Astrocyte (in vitro differentiated cells and primary cell): ENCODE data around the gene ARHGEF40. TPM values are rescaled to one million over a fixed set of nuclear protein-coding genes. Genes with fewer than 3 reads are reported as not detected.
"Not testable (repeated sequence)": the region's sequence is repeated elsewhere in the genome, so short reads cannot be mapped to it uniquely, and the experiment has no call there.

Experiments
- DNase-seq: peaks from one replicate; pipeline ENCODE4 v3.0.0-alpha.2; 2010; ENCODE audit warnings: low read depth
- FAIRE-seq: peaks from 2 replicates; lab custom pipeline; 2011; peaks lifted over from hg19 to GRCh38; lab: Jason Lieb, UNC
- H2AFZ ChIP-seq: 2 replicates; pipeline ENCODE4 v1.6.0; 2012; ENCODE audit warnings: low read depth, low read length, inconsistent platforms
- H3K27ac ChIP-seq: 2 replicates; pipeline ENCODE4 v1.5.1; 2011; ENCODE audit warnings: low read depth, low read length, inconsistent platforms
- H3K27me3 ChIP-seq: 2 replicates; pipeline ENCODE4 v1.6.0; 2011; ENCODE audit warnings: low read length, inconsistent platforms; ENCODE audit not compliant: insufficient read depth
- H3K36me3 ChIP-seq: 2 replicates; pipeline ENCODE4 v1.5.1; 2011; ENCODE audit warnings: low read length, inconsistent platforms; ENCODE audit not compliant: insufficient read depth
- H3K4me1 ChIP-seq: 2 replicates; pipeline ENCODE4 v1.5.1; 2011; ENCODE audit warnings: low read length, inconsistent platforms; ENCODE audit not compliant: insufficient read depth
- H3K4me2 ChIP-seq: 2 replicates; pipeline ENCODE4 v1.6.0; 2012; ENCODE audit warnings: low read length, inconsistent platforms
- H3K4me3 ChIP-seq: 2 replicates; pipeline ENCODE4 v1.5.1; 2011; ENCODE audit warnings: low read depth, mild to moderate bottlenecking, low read length, inconsistent platforms; ENCODE audit not compliant: insufficient read depth
- H3K79me2 ChIP-seq: 2 replicates; pipeline ENCODE4 v1.6.0; 2012; ENCODE audit warnings: mild to moderate bottlenecking, low read length, inconsistent platforms; ENCODE audit not compliant: insufficient read depth
- H3K9ac ChIP-seq: 2 replicates; pipeline ENCODE4 v1.6.0; 2012; ENCODE audit warnings: mild to moderate bottlenecking, low read length, inconsistent platforms
- H3K9me3 ChIP-seq: 2 replicates; pipeline ENCODE4 v1.5.1; 2012; ENCODE audit warnings: low read depth, mild to moderate bottlenecking, low read length, inconsistent platforms; ENCODE audit not compliant: insufficient read depth
- H4K20me1 ChIP-seq: 2 replicates; pipeline ENCODE4 v1.6.0; 2012; ENCODE audit warnings: low read length, inconsistent platforms; ENCODE audit not compliant: insufficient read depth
- H3K27ac Mint-ChIP-seq: one replicate; pipeline ENCODE4 v1.8.0; 2021; ENCODE audit warnings: mild to moderate bottlenecking, mixed read lengths; ENCODE audit not compliant: unreplicated experiment
- H3K27me3 Mint-ChIP-seq: one replicate; pipeline ENCODE4 v1.8.0; 2021; ENCODE audit warnings: low read depth, mixed read lengths; ENCODE audit not compliant: unreplicated experiment
- H3K36me3 Mint-ChIP-seq: one replicate; pipeline ENCODE4 v1.8.0; 2021; ENCODE audit warnings: low read depth, mixed read lengths; ENCODE audit not compliant: unreplicated experiment
- H3K4me1 Mint-ChIP-seq: one replicate; pipeline ENCODE4 v1.8.0; 2021; ENCODE audit warnings: low read depth, mixed read lengths; ENCODE audit not compliant: unreplicated experiment
- H3K4me3 Mint-ChIP-seq: one replicate; pipeline ENCODE4 v1.8.0; 2021; ENCODE audit warnings: mild to moderate bottlenecking, moderate library complexity, mixed read lengths; ENCODE audit not compliant: unreplicated experiment
- H3K9me3 Mint-ChIP-seq: one replicate; pipeline ENCODE4 v1.8.0; 2021; ENCODE audit warnings: mild to moderate bottlenecking, mixed read lengths; ENCODE audit not compliant: unreplicated experiment
- CTCF ChIP-seq: IDR thresholded peaks from 2 replicates; pipeline ENCODE4 v1.5.1; 2011; ENCODE audit warnings: low read depth, mild to moderate bottlenecking, inconsistent platforms, low read length, moderate library complexity; ENCODE audit not compliant: insufficient read depth
- EZH2 ChIP-seq: IDR thresholded peaks from 2 replicates; pipeline ENCODE4 v1.6.1; 2012; ENCODE audit warnings: mild to moderate bottlenecking, low read length, inconsistent platforms; ENCODE audit not compliant: insufficient read depth
- total RNA-seq: library from RNA; stranded (reverse); gene quantifications from 2 replicates; pipeline ENCODE4 v1.2.1, GENCODE V29; 2021

The ARHGEF40 gene
- total RNA-seq, 1 donor from 2014 or later, result 99.9 TPM

- Histone ChIP-seq H3K36me3 (no peaks in the 10 kb centered on the region), H3K4me1 (no peaks in the 10 kb centered on the region), H4K20me1 (no peaks in the 10 kb centered on the region), H3K9me3 (no peaks in the 10 kb centered on the region), H3K4me3 (no peak overlapping the region), H3K4me2 (no peak overlapping the region), H3K27me3 (peaks cover 10% of the 10 kb centered on the region), H2AFZ (no peak overlapping the region), H3K79me2 (no peaks in the 10 kb centered on the region), H3K9ac (no peak overlapping the region), H3K27ac (no peak overlapping the region)
- H3K27me3 Mint-ChIP-seq, result peaks cover 24% of the 10 kb centered on the region
- peaks cover 36% of the 10 kb centered on the region for H3K4me1 Mint-ChIP-seq
- H3K36me3 Mint-ChIP-seq, result peaks cover 2% of the 10 kb centered on the region
- FAIRE-seq (no peak), DNase-seq (no peak)
- TF ChIP-seq EZH2 (no peak), CTCF (no peak)
- H3K4me3 Mint-ChIP-seq, result peak overlapping the region; percentile 35
- H3K27ac Mint-ChIP-seq, result no peak overlapping the region
- peaks cover 6% of the 10 kb centered on the region for H3K9me3 Mint-ChIP-seq
These were observed 29.7 kb upstream of the ARHGEF40 start for GRCh38 chr14:21040370-21040925.

GRCh38 chr14:21040941-21041340 is 29.2 kb upstream of the ARHGEF40 start:
- Mint-ChIP-seq H3K27me3 (peaks cover 23% of the 10 kb centered on the region), H3K4me1 (peaks cover 36% of the 10 kb centered on the region)
- H3K9ac ChIP-seq, H3K4me3 Mint-ChIP-seq, H3K27ac ChIP-seq, DNase-seq, H3K79me2 ChIP-seq, H2AFZ ChIP-seq, H3K36me3 ChIP-seq, H3K36me3 Mint-ChIP-seq, H3K27me3 ChIP-seq, H4K20me1 ChIP-seq, H3K9me3 Mint-ChIP-seq, H3K9me3 ChIP-seq, H3K4me1 ChIP-seq, FAIRE-seq, H3K27ac Mint-ChIP-seq, H3K4me2 ChIP-seq, H3K4me3 ChIP-seq: not testable (repeated sequence)

- H4K20me1 ChIP-seq, result no peaks in the 10 kb centered on the region
- no peak within 1 kb of the TSS for H3K9ac ChIP-seq
- DNase-seq (peak; percentile 42), FAIRE-seq (no peak)
- Mint-ChIP-seq H3K9me3 (peaks cover 6% of the 10 kb centered on the region), H3K4me1 (peaks cover 36% of the 10 kb centered on the region), H3K36me3 (peaks cover 2% of the 10 kb centered on the region), H3K27me3 (peaks cover 19% of the 10 kb centered on the region), H3K27ac (no peak within 1 kb of the TSS), H3K4me3 (peak within 1 kb of the TSS; percentile 17)
- H3K27ac ChIP-seq, result no peak within 1 kb of the TSS
- TF ChIP-seq CTCF (no peak), EZH2 (no peak)
- H3K4me3 ChIP-seq, result no peak within 1 kb of the TSS
- no peaks in the 10 kb centered on the region for H3K36me3 ChIP-seq
- no peak within 1 kb of the TSS for H2AFZ ChIP-seq
- H3K4me1 ChIP-seq, result no peaks in the 10 kb centered on the region
- no peaks in the 10 kb centered on the region for H3K9me3 ChIP-seq
- H3K27me3 ChIP-seq, result peaks cover 10% of the 10 kb centered on the region
- H3K4me2 ChIP-seq, result no peak within 1 kb of the TSS
- H3K79me2 ChIP-seq, result no peaks in the 10 kb centered on the region
These were observed 28.2 kb upstream of the ARHGEF40 start, which contains the start of gene RNASE7 for GRCh38 chr14:21041676-21042433. RNASE7 (plus strand) TSS chr14:21042362; CDS start chr14:21042993, 631 bp downstream.
